H9 (cell line): ENCODE results near the gene TP73. TPM values are rescaled to one million over a fixed set of nuclear protein-coding genes. Genes with fewer than 3 reads are reported as not detected.

Source experiments
- DNase-seq: peaks from one replicate; pipeline ENCODE4 v3.0.0-alpha.2; 2017
- H2AFZ ChIP-seq: one replicate; pipeline ENCODE4 v1.6.1; 2013; ENCODE audit warnings: mild to moderate bottlenecking, low read length, control low read depth, moderate library complexity
- H2AK5ac ChIP-seq: 2 replicates; pipeline ENCODE4 v1.6.1; 2013; ENCODE audit warnings: low read length, control low read depth, mixed read lengths; ENCODE audit not compliant: insufficient read length
- H2BK120ac ChIP-seq: one replicate; pipeline ENCODE4 v1.6.1; 2013; ENCODE audit warnings: low read depth, mild to moderate bottlenecking, low read length, control low read depth, inconsistent platforms; ENCODE audit not compliant: poor library complexity, severe bottlenecking
- H2BK12ac ChIP-seq: 2 replicates; pipeline ENCODE4 v1.6.1; 2013; ENCODE audit warnings: low read length, control low read depth, mixed read lengths, low read depth; ENCODE audit not compliant: insufficient read length
- H2BK15ac ChIP-seq: 2 replicates; pipeline ENCODE4 v1.6.1; 2013; ENCODE audit warnings: low read depth, low read length, control low read depth
- H2BK20ac ChIP-seq: one replicate; pipeline ENCODE4 v1.6.1; 2013; ENCODE audit warnings: low read depth, mild to moderate bottlenecking, low read length, control low read depth, inconsistent platforms; ENCODE audit not compliant: poor library complexity, severe bottlenecking
- H2BK5ac ChIP-seq: 2 replicates; pipeline ENCODE4 v1.6.1; 2013; ENCODE audit warnings: low read length, control low read depth, mixed read lengths; ENCODE audit not compliant: insufficient read length
- H3K14ac ChIP-seq: 2 replicates; pipeline ENCODE4 v1.6.1; 2013; ENCODE audit warnings: low read length, control low read depth; ENCODE audit not compliant: insufficient read depth
- H3K18ac ChIP-seq: 2 replicates; pipeline ENCODE4 v1.6.1; 2013; ENCODE audit warnings: low read depth, mild to moderate bottlenecking, mixed read lengths, low read length, control low read depth; ENCODE audit not compliant: insufficient read length
- H3K23ac ChIP-seq: 2 replicates; pipeline ENCODE4 v1.6.1; 2013; ENCODE audit warnings: low read length, control low read depth, mixed read lengths, low read depth; ENCODE audit not compliant: insufficient read length
- H3K23me2 ChIP-seq: 2 replicates; pipeline ENCODE4 v1.6.1; 2013; ENCODE audit warnings: low read depth, mild to moderate bottlenecking, mixed read lengths, low read length, control low read depth; ENCODE audit not compliant: insufficient read length, poor library complexity, severe bottlenecking
- H3K27ac ChIP-seq: 2 replicates; pipeline ENCODE4 v1.5.1; 2013; ENCODE audit warnings: low read length, control low read depth, mixed read lengths, low read depth; ENCODE audit not compliant: insufficient read length
- H3K27me3 ChIP-seq: 2 replicates; pipeline ENCODE4 v1.6.1; 2013; ENCODE audit warnings: low read length, control low read depth, inconsistent platforms; ENCODE audit not compliant: insufficient read depth
- H3K4ac ChIP-seq: 2 replicates; pipeline ENCODE4 v1.6.1; 2013; ENCODE audit warnings: low read depth, mild to moderate bottlenecking, control low read depth, inconsistent platforms, low read length, moderate library complexity
- H3K4me1 ChIP-seq: 2 replicates; pipeline ENCODE4 v1.6.1; 2013; ENCODE audit warnings: low read length, control low read depth, inconsistent platforms; ENCODE audit not compliant: insufficient read depth
- H3K4me2 ChIP-seq: 2 replicates; pipeline ENCODE4 v1.6.1; 2013; ENCODE audit warnings: low read length, control low read depth, mixed read lengths; ENCODE audit not compliant: insufficient read length, insufficient read depth
- H3K56ac ChIP-seq: 2 replicates; pipeline ENCODE4 v1.6.1; 2013; ENCODE audit warnings: low read depth, mild to moderate bottlenecking, mixed read lengths, low read length, control low read depth; ENCODE audit not compliant: insufficient read length
- H3K79me1 ChIP-seq: 2 replicates; pipeline ENCODE4 v1.6.1; 2013; ENCODE audit warnings: low read depth, mild to moderate bottlenecking, moderate library complexity, low read length, control low read depth, inconsistent platforms; ENCODE audit not compliant: insufficient read depth, poor library complexity, severe bottlenecking
- H3K79me2 ChIP-seq: 2 replicates; pipeline ENCODE4 v1.6.1; 2013; ENCODE audit warnings: low read length, control low read depth, inconsistent platforms; ENCODE audit not compliant: insufficient read depth
- H3K9ac ChIP-seq: 2 replicates; pipeline ENCODE4 v1.6.1; 2013; ENCODE audit warnings: low read length, control low read depth, mixed read lengths; ENCODE audit not compliant: insufficient read length; ENCODE audit errors: extremely low read depth
- H3K9me3 ChIP-seq: one replicate; pipeline ENCODE4 v1.6.1; 2013; ENCODE audit warnings: low read depth, low read length, inconsistent platforms; ENCODE audit not compliant: control insufficient read depth
- H3T11ph ChIP-seq: one replicate; pipeline ENCODE4 v1.6.1; 2013; ENCODE audit warnings: mild to moderate bottlenecking, low read length, control low read depth, inconsistent platforms
- H4K20me1 ChIP-seq: one replicate; pipeline ENCODE4 v1.6.1; 2013; ENCODE audit not compliant: control insufficient read depth, insufficient read length, insufficient read depth
- H4K5ac ChIP-seq: 2 replicates; pipeline ENCODE4 v1.6.1; 2013; ENCODE audit warnings: low read depth, mild to moderate bottlenecking, mixed read lengths, low read length, control low read depth; ENCODE audit not compliant: insufficient read length
- H4K8ac ChIP-seq: replicated peaks from 2 replicates; pipeline ENCODE4 v1.6.1; 2013; ENCODE audit warnings: low read length, control low read depth, mixed read lengths, low read depth; ENCODE audit not compliant: insufficient read length
- H4K91ac ChIP-seq: 2 replicates; pipeline ENCODE4 v1.6.1; 2013; ENCODE audit warnings: low read depth, mild to moderate bottlenecking, moderate library complexity, mixed read lengths, low read length, control low read depth; ENCODE audit not compliant: insufficient read length
- H3K27ac Mint-ChIP-seq, 3 experiments: 2 replicates in 2 of 3; 3 replicates in 1 of 3; pipeline ENCODE4 v1.8.0; 2020 to 2021; ENCODE audit warnings: mixed read lengths in 3 of 3, mild to moderate bottlenecking in 1 of 3, moderate library complexity in 1 of 3
- H3K27me3 Mint-ChIP-seq: 2 replicates; pipeline ENCODE4 v1.8.0; 2021; ENCODE audit warnings: low read depth, mild to moderate bottlenecking, moderate library complexity, mixed read lengths
- H3K36me3 Mint-ChIP-seq, 3 experiments: 2 replicates in 2 of 3; 3 replicates in 1 of 3; pipeline ENCODE4 v1.8.0; 2020 to 2021; ENCODE audit warnings: low read depth in 3 of 3, mixed read lengths in 3 of 3; ENCODE audit not compliant: insufficient read depth in 1 of 3
- H3K4me1 Mint-ChIP-seq, 2 experiments: 2 replicates each; pipeline ENCODE4 v1.8.0; 2020; ENCODE audit warnings: mixed read lengths in 2 of 2
- H3K4me3 Mint-ChIP-seq, 2 experiments: 2 replicates in 1 of 2; 3 replicates in 1 of 2; pipeline ENCODE4 v1.8.0; 2020 to 2021; ENCODE audit warnings: mild to moderate bottlenecking in 2 of 2, mixed read lengths in 2 of 2, moderate library complexity in 1 of 2
- H3K9me3 Mint-ChIP-seq, 2 experiments: 2 replicates in 1 of 2; 3 replicates in 1 of 2; pipeline ENCODE4 v1.8.0; 2020; ENCODE audit warnings: mild to moderate bottlenecking in 2 of 2, mixed read lengths in 2 of 2, moderate library complexity in 1 of 2
- WGBS: extraction: QIAGEN DNeasy Blood & Tissue Kit; methylation state at CpG from one replicate; pipeline ENCODE4 v1.1.7; 2013; ENCODE audit warnings: missing lambda C conversion rate, low lambda C conversion rate, mixed read lengths; ENCODE audit not compliant: insufficient read length; ENCODE audit errors: extremely low coverage; 5-methylcytosine and 5-hydroxymethylcytosine counted together
- total RNA-seq: library from RNA; stranded (reverse); gene quantifications from 2 replicates; pipeline ENCODE4 v1.2.1, GENCODE V29; 2021
- TF ChIP-seq, protein P1 (sequence below): fragments of 200-600 bp; sonication (generic); conservative IDR thresholded peaks from 3 replicates; pipeline ENCODE4 v1.8.0; 2021; ENCODE audit warnings: antibody characterized with exemption, mild to moderate bottlenecking

TP73 gene
- total RNA-seq, 1 experiment from 2014 or later, result 4.7 TPM

DNA sequence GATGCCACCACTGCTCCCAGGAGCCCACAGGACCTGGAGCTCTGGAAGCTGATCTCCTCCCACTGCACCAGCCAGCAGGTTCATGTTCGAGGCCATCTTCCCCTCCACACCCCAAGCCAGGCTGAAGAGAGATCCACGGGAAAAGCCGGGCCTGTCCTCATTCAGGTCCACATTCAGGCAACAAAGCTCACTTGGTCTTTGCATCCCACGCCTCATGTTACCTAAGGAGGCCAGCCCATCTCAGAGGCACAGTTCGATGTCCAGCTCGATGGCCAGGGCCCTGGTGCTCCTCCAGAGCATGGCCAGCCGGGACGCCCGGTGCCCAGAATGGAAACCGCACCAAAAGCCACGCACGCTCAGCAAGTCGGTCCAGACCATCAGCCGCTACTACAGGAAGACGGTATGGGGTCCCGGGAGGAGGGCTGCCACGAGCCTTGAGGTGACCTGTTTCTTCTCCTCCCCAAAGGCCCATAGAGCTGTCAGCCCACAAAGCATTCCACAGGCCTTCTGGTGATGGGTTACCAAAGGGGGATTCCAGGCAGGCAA lies 100.2 kb downstream of the TP73 start, which contains the start of gene CCDC27:
Gene CCDC27, plus strand, starts transcription at position 51 of the 546 bp plus-strand sequence. Its CDS starts 32 bp downstream, at position 83.
- Histone ChIP-seq H3K27me3 (no peaks in the 10 kb centered on the region; the same call in 1 of the 2 replicates), H2AFZ (no peak within 1 kb of the TSS), H2BK12ac (no peak within 1 kb of the TSS), H4K91ac (no peak within 1 kb of the TSS), H3K23ac (no peak within 1 kb of the TSS), H3T11ph (no peak within 1 kb of the TSS), H3K79me2 (no peaks in the 10 kb centered on the region), H3K4me1 (no peaks in the 10 kb centered on the region), H3K79me1 (no peaks in the 10 kb centered on the region), H3K4me2 (no peak within 1 kb of the TSS), H3K23me2 (no peaks in the 10 kb centered on the region), H4K20me1 (no peaks in the 10 kb centered on the region), H4K5ac (no peak within 1 kb of the TSS), H3K18ac (no peak within 1 kb of the TSS), H2AK5ac (no peak within 1 kb of the TSS), H2BK15ac (no peak within 1 kb of the TSS), H2BK5ac (no peak within 1 kb of the TSS), H2BK20ac (no peak within 1 kb of the TSS), H3K27ac (no peak within 1 kb of the TSS), H3K56ac (no peak within 1 kb of the TSS), H3K9me3 (no peaks in the 10 kb centered on the region), H2BK120ac (no peak within 1 kb of the TSS), H3K9ac (no peak within 1 kb of the TSS), H3K4ac (no peak within 1 kb of the TSS), H4K8ac (no peak within 1 kb of the TSS), H3K14ac (no peak within 1 kb of the TSS)
- Mint-ChIP-seq H3K4me1 (no peaks in the 10 kb centered on the region), H3K36me3 (no peaks in the 10 kb centered on the region), H3K27ac (0 out of 7 replicates have a peak within 1 kb of the TSS, but pooled peaks of 1 of the 3 experiments have one; percentile 44), H3K4me3 (no peak within 1 kb of the TSS), H3K27me3 (peaks cover 42% of the 10 kb centered on the region), H3K9me3 (no peaks in the 10 kb centered on the region)
- TF ChIP-seq, protein P1, sequence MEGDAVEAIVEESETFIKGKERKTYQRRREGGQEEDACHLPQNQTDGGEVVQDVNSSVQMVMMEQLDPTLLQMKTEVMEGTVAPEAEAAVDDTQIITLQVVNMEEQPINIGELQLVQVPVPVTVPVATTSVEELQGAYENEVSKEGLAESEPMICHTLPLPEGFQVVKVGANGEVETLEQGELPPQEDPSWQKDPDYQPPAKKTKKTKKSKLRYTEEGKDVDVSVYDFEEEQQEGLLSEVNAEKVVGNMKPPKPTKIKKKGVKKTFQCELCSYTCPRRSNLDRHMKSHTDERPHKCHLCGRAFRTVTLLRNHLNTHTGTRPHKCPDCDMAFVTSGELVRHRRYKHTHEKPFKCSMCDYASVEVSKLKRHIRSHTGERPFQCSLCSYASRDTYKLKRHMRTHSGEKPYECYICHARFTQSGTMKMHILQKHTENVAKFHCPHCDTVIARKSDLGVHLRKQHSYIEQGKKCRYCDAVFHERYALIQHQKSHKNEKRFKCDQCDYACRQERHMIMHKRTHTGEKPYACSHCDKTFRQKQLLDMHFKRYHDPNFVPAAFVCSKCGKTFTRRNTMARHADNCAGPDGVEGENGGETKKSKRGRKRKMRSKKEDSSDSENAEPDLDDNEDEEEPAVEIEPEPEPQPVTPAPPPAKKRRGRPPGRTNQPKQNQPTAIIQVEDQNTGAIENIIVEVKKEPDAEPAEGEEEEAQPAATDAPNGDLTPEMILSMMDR, result no peak
- no peak for DNase-seq
- WGBS, result no CpG with 5 or more reads among the region's 17 CpGs
